ENCODE results near the gene CAMSAP3.
A peak's percentile ranks its signal among the peaks of the same experiment; 100 is the strongest.
"Not testable (repeated sequence)": the region's sequence is repeated elsewhere in the genome, so short reads cannot be mapped to it uniquely, and the experiment has no call there.

Gene CAMSAP3

DNA sequence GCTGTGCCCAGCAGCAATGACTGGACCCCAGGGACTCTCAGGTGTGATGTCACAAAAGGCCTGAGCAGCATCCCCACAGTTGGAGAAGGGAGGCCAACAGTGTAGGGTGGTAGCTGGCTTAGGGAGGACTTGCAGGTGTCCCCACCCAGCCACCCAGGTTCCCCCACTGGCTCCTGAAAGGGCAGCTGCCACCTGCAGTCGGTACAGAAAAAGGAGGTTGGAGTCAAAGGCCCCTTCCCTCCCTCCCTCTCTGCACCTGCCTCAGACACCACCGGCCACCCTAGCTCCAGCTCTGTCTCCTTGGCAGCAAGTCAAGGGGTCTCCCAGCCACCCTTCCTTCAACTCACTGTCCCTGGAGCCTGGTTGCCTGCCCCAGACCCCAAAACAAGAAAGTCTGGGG lies 38.0 kb downstream of the CAMSAP3 start, which contains the start of gene PCP2:
Gene PCP2, minus strand, starts transcription at position 22 of the 400 bp plus-strand sequence. CDS start 262 bp downstream, outside the sequence.
- DNase-seq (ENCODE audit: low spot score): no peak

GRCh38 chr19:7635670-7636069 lies 40.0 kb downstream of the CAMSAP3 start:
- no peak for DNase-seq (ENCODE audit: low spot score)

DNA sequence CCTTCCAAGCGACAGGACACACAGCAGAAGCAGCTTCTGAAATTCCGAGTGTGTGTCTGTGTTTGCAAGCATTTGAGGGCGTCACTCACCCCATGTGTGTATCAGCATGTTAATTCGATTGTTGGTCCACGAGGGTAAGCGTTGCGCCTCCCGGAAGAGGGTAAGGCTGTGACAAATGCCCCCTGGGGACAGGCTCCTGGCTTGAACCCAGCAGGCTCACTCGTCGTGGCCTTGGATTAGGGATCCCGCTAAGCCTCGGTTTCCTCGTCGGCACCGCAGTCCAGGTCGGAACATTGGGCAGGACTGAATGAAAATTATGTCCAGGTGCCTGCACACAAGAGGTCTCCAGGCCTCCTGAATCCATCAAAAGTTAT lies 40.6 kb downstream of the CAMSAP3 start:
- DNase-seq (ENCODE audit: low spot score): no peak

DNA sequence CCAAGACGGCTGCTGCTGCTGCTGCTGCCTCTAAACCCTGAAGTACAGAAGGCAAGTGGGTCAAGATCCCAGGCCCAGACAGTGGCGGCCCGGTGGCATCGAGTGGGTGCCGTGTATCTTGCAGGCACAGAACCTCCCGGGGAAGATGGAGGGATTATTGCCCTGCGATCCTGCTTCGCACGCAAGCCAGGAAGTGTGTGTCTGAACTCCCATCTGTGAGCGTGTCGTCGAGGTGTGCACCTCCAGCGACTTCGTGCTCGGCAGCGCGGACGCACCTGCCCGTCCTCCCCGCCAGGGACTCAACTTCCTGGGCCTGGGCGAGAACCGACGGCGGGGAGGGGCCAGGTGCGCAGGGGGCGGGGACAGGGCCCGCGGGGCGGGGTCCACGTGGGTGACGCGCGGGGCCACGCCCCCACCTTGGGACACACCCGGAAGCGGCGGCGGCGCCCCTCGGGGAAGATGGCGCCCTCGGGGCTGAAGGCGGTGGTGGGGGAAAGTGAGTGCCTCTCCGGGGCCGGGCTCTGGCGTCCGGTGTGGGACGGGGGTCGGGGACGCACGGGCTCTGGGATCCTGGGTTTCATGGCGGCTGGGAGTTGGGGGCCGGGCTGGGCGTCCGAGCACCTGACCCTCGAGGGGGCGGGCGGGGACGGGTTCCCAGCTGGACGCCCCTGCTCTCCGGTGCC lies 41.2 kb downstream of the CAMSAP3 start, which contains the start of gene STXBP2:
Gene STXBP2, plus strand, starts transcription at position 420 of the 683 bp plus-strand sequence. Its CDS starts 40 bp downstream, at position 460.
- peak; percentile 92 for DNase-seq (ENCODE audit: low spot score)

DNA sequence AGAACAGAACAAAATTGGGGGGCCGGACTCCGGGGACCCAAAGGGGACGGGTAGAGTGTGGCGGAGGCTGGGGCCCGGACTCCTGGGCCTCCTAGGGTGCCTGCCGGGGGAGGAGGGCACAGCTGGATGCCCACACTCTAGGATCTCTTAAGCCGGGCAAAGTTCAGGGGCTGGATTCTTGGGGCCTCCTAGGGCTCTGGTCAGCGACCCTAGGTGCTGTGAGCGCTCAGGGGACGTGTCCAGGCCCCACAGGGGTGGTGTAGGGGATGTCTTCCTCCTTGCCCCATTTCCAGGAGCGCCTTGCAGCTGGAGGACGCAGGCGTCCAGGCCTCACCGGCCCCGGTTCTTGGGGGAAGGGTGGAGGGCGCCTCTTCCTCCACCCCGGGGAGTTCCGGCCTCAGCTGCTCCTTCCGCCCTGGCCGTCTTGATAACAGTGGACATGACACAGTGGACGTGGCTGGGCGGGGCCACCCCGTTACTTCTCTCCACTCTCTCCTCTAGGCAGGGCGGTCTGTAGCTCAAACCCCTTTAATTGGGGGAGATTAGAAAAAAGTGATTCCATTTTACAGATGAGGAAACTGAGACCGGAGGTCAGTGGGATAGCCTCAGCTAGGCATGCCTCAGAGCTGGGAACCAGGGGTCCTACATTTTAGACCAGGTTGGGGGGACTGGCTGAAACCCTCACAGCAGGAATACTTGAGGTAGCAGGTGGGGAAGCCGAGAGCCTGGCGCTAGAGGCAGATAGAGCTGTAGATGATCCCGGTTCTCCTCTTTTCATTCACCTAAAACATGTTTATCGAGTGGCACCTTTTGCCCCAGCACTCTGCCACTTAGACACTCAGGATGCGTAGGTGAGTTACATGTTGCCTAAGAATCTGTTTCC lies 42.0 kb downstream of the CAMSAP3 start:
- no peak for DNase-seq (ENCODE audit: low spot score)

DNA sequence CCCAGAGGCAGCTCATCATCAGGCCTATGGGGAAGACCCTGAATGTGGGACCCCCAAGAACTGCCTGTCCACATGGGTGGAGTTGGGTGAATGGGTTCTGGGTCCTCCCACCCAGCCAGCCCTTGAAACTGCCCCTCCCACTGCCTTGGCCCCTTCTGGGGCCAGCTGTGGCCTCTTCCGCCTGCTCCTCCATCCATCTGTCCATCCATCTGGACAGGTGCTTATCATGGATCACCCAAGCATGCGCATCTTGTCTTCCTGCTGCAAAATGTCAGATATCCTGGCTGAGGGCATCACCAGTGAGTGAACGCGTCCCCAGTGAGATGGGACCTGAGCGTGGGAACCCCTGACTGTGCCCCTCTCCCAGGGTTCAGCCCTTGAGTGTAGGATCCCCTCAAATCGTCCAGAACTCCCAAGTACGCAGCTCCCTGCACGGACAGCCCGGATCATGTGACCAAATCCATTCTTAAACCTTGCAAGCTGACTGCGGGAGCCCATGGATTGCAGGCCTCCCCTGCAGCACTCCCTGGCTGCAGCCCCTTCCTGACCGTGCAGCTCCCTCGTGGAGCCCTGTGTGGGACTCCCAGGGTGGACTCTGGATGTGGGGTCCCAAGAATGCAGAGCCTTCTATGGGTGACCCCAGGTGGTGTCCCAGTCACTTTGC lies 43.3 kb downstream of the CAMSAP3 start:
- no peak for DNase-seq (ENCODE audit: low spot score)

GRCh38 chr19:7639863-7640348 lies 44.2 kb downstream of the CAMSAP3 start:
- DNase-seq (ENCODE audit: low spot score): no peak

DNA sequence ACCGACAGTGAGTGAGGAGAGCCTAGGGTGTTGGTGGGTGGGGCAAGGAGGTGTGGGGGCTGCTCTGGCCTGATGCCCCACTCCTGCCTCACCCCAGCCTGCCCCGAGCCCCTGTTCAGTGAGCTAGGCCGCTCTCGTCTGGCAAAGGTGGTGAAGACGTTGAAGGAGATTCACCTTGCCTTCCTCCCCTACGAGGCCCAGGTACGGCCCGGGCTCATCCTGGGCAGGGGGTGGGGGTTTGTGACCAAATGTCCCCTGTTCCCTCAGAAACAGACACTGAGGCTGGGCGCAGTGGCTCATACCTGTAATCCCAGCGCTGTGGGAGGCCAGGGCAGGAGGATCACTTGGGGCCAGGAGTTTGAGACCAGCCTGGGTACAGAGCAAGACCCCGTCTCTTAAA lies 45.1 kb downstream of the CAMSAP3 start:
- no peak for DNase-seq (ENCODE audit: low spot score)

DNA sequence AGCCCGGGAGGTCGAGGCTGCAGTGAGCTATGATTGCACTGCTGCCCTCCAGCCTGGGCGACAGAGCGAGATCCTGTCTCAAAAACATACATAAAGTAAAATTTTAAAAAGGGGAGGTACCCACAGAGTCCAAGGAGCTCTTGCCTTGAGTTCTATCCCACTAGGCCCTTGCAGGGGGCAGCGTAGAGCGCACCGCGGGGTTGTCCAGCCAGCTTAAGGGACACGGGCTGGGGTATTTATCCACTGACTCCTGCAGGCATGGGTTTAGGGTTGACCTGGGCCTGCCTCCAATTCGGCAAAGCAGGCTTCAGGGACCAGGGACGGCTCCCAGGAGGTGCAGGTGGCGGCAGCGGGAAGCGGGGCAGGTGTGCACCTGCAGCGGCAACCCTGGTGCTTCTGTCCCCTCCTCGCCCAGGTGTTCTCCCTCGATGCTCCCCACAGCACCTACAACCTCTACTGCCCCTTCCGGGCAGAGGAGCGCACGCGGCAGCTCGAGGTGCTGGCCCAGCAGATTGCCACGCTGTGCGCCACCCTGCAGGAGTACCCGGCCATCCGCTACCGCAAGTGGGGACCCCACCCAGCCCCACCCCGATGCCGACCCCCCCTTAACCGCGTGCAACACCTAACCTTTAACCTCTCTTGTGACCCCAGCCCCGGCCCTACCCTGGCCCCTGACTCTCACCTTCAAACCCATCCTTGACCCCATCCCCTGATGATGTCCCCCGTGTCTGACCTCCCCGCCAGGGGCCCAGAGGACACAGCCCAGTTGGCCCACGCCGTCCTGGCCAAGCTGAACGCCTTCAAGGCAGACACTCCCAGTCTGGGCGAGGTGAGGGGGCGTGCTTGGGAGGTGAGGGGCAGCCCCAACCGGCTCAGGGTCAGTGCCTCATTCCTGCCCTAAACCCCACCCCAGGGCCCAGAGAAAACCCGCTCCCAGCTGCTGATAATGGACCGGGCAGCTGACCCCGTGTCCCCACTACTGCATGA lies 45.9 kb downstream of the CAMSAP3 start:
- no peak for DNase-seq (ENCODE audit: low spot score)

GRCh38 chr19:7642295-7643030 lies 46.8 kb downstream of the CAMSAP3 start:
- DNase-seq (ENCODE audit: low spot score): no peak

DNA sequence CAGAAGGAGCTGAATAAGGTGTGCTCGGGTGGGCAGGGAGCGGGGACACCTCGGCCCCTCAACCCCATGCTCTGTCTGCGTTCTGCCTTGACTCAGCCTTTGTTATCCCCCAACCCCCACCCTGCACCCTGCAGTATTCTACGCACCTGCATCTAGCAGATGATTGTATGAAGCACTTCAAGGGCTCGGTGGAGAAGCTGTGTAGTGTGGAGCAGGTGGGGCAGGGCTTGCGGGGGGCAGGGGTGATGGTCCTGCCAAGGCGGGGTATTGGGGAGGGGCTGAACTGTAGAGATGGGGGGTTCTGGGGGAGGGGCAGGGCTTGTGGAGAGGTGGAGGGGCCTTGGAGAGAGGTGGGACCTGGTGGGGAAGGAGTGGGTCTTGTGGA lies 47.4 kb downstream of the CAMSAP3 start:
- no peak for DNase-seq (ENCODE audit: low spot score)

DNA sequence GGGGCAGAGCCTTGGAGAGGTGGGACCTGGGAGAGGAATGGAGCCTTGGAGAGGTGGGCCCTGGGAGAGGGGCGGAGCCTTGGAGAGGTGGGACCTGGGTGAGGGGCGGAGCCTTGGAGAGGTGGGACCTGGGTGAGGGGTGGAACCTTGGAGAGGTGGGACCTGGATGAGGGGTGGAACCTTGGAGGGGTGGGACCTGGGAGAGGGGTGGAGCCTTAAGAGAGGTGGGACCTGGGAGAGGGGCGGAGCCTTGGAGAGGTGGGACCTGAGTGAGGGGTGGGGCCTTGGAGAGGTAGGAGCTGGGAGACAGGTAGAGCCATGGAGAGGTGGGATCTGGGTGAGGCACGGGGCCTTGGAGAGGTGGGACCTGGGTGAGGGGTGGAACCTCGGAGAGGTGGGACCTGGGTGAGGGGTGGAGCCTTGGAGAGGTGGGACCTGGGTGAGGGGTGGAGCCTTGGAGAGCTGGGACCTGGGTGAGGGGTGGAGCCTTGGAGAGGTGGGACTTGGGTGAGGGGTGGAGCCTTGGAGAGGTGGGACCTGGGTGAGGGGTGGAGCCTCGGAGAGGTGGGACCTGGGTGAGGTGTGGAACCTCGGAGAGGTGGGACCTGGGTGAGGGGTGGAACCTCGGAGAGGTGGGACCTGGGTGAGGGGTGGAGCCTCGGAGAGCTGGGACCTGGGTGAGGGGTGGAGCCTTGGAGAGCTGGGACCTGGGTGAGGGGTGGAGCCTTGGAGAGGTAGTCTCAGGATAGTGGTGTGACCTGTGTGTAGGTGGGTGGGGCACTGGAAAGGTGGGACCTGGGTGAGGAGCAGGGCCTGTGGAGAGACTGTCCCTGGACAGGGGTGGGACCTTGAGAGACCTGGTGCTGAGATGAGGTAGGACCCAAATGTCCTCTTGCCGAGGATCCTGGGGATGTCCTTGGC lies 48.2 kb downstream of the CAMSAP3 start:
- not testable (repeated sequence) for DNase-seq (ENCODE audit: low spot score)

- DNase-seq (ENCODE audit: low spot score): no peak
These were observed 48.9 kb downstream of the CAMSAP3 start for GRCh38 chr19:7644550-7644877.

DNA sequence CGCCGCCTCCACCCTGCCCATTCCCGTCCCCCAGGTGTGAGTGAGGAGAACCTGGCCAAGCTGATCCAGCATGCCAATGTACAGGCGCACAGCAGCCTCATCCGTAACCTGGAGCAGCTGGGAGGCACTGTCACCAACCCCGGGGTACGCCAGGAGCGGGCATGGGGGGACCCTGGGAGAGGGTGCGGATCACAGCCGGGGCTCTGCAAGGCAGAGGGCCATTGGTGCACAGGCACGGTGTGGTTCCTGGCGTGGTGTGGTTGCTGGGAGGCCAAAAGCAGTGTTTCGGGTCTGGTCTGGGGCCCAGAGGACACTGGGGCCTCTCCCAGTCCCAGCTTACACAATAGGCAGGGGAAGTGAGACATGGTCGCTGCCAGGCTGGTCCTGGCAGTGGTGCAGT lies 49.5 kb downstream of the CAMSAP3 start:
- no peak for DNase-seq (ENCODE audit: low spot score)

GRCh38 chr19:7645656-7646425 lies 50.2 kb downstream of the CAMSAP3 start:
- no peak for DNase-seq (ENCODE audit: low spot score)

- DNase-seq (ENCODE audit: low spot score): no peak
These were observed 50.7 kb downstream of the CAMSAP3 start for GRCh38 chr19:7646426-7646700.

GRCh38 chr19:7647156-7647555 lies 51.5 kb downstream of the CAMSAP3 start:
- DNase-seq (ENCODE audit: low spot score): no peak

DNA sequence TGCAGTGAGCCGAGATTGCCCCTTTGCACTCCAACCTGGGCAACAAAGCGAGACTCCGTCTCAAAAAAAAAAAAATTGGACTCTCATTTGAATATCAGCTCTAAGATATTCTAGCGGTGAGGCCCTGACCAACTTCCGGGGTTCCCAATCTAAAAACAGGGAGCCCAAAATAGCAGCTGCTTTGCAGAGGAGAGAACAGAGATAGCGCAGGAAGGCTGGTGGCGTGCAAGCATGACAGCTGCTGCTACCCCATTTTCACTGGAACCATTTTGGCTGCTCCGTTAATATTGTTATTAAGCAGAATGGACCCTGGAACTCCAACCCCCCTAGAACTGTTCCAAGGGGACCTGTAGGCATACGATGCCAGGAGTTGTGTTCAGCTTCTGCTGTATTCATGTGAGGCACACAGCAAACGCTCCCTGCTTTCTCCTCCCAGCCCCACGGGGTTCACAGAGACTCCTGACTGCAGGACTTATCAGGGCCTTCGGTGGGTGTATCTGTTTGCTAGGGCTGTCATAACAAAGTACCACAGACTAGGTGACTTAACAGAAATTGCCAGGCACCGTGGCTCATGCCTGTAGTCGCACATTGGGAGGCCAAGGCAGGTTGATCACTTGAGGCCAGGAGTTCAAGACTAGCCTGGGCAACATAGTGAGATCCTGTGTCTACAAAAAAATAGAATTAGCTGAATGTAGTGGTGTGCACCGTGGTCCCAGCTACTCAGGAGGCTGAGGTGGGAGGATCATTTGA lies 52.8 kb downstream of the CAMSAP3 start:
- no peak for DNase-seq (ENCODE audit: low spot score)

Data from CD4-positive, alpha-beta T cell treated with Interleukin-6 at 100 ng/mL for 8 hours (primary cell).